HL-60 (cell line): ENCODE results near the gene ICAM5.

Experiments used
- CTCF ChIP-seq: IDR thresholded peaks from one replicate; pipeline ENCODE4 v1.5.1; 2011; ENCODE audit warnings: low read length, control low read depth, inconsistent platforms; ENCODE audit not compliant: insufficient read depth
- POLR2AphosphoS5 ChIP-seq: IDR thresholded peaks from 2 replicates; pipeline ENCODE4 v1.6.1; 2012; ENCODE audit warnings: low read depth
- REST ChIP-seq: IDR thresholded peaks from 2 replicates; pipeline ENCODE4 v1.6.1; 2012; ENCODE audit warnings: low read depth; ENCODE audit not compliant: insufficient replicate concordance
- SPI1 ChIP-seq: IDR thresholded peaks from 2 replicates; pipeline ENCODE4 v1.6.1; 2012; ENCODE audit warnings: low read depth, mild to moderate bottlenecking, borderline replicate concordance

DNA sequence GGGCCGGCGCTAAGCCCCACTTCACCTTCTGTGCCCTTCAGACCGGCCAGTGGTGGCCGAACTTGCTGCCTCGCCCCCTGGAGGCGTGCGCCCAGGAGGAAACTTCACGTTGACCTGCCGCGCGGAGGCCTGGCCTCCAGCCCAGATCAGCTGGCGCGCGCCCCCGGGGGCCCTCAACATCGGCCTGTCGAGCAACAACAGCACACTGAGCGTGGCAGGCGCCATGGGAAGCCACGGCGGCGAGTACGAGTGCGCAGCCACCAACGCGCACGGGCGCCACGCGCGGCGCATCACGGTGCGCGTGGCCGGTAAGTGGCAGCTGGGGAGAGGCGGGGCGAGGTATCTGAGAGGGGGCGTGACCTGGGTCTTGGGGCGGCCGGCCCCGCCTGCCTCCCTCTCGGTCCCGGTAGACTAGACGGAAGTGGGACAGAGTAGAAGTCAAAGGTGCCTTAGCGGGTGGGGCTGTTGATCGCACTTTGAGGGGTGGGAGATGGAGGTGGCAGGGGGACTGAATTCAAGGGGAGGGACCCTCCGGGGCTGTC is 5.6 kb downstream of the ICAM5 start:
- TF ChIP-seq CTCF, result no peak
- no peak for TF ChIP-seq REST
- no peak for TF ChIP-seq SPI1
- TF ChIP-seq POLR2AphosphoS5, result no peak
